ENCODE results near the gene CDO1. TPM values are rescaled to one million over a fixed set of nuclear protein-coding genes. Genes with fewer than 3 reads are reported as not detected.
"Not testable (repeated sequence)": the region's sequence is repeated elsewhere in the genome, so short reads cannot be mapped to it uniquely, and the experiment has no call there.

Gene CDO1
- total and polyA plus RNA-seq, 5 donors, result 12.2 to 29.0 (median 16.3) TPM

- Histone ChIP-seq H3K27ac (ENCODE audit: low read length) (no peak overlapping the region), H3K9me3 (ENCODE audit: control insufficient read depth, low read length) (no peaks in the 10 kb centered on the region), H3K4me3 (ENCODE audit: low read length) (no peak overlapping the region), H3K27me3 (ENCODE audit: control insufficient read depth, insufficient read depth) (no peaks in the 10 kb centered on the region), H3K4me1 (ENCODE audit: control insufficient read depth, insufficient read depth, low read length) (no peaks in the 10 kb centered on the region)
- 96% methylated on average over 5 of the region's 5 CpGs for WGBS
- no peak for ATAC-seq
- DNase-seq, result no peak
- intact Hi-C loops (cut with DNase I), result no loop called here
Measured at GRCh38 chr5:115829913-115830312, 13.5 kb upstream of the CDO1 start.

- intact Hi-C loops (cut with DNase I), result no loop called here
- H3K4me1 ChIP-seq (ENCODE audit: control insufficient read depth, insufficient read depth, low read length), result no peaks in the 10 kb centered on the region
- 97% methylated on average over 4 of the region's 4 CpGs for WGBS
- no peaks in the 10 kb centered on the region for H3K27me3 ChIP-seq (ENCODE audit: control insufficient read depth, insufficient read depth)
- H3K4me3 ChIP-seq (ENCODE audit: low read length), result no peak overlapping the region
- ATAC-seq (no peak), DNase-seq (no peak)
- H3K9me3 ChIP-seq (ENCODE audit: control insufficient read depth, low read length), result no peaks in the 10 kb centered on the region
- H3K27ac ChIP-seq (ENCODE audit: low read length), result no peak overlapping the region
Measured at GRCh38 chr5:115825948-115826347, 9.5 kb upstream of the CDO1 start.

GRCh38 chr5:115824983-115825382 is 8.5 kb upstream of the CDO1 start:
- H3K27ac ChIP-seq (ENCODE audit: low read length); H3K4me1 ChIP-seq (ENCODE audit: control insufficient read depth, insufficient read depth, low read length); intact Hi-C loops (cut with DNase I); H3K27me3 ChIP-seq (ENCODE audit: control insufficient read depth, insufficient read depth); DNase-seq; ATAC-seq; H3K9me3 ChIP-seq (ENCODE audit: control insufficient read depth, low read length); H3K4me3 ChIP-seq (ENCODE audit: low read length): not testable (repeated sequence)
- 88% methylated on average over 1 of the region's 1 CpG for WGBS

- DNase-seq (no peak), ATAC-seq (no peak)
- intact Hi-C loops (cut with DNase I), result no loop called here
- no peaks in the 10 kb centered on the region for H3K27me3 ChIP-seq (ENCODE audit: control insufficient read depth, insufficient read depth)
- no peak overlapping the region for H3K4me3 ChIP-seq (ENCODE audit: low read length)
- H3K4me1 ChIP-seq (ENCODE audit: control insufficient read depth, insufficient read depth, low read length), result no peaks in the 10 kb centered on the region
- no peaks in the 10 kb centered on the region for H3K9me3 ChIP-seq (ENCODE audit: control insufficient read depth, low read length)
- no peak overlapping the region for H3K27ac ChIP-seq (ENCODE audit: low read length)
- 89% methylated on average over 1 of the region's 1 CpG for WGBS
Measured at GRCh38 chr5:115820846-115821245, 4.4 kb upstream of the CDO1 start.

GRCh38 chr5:115818821-115819220 is 2.4 kb upstream of the CDO1 start:
- 94% methylated on average over 18 of the region's 18 CpGs for WGBS
- no peak for DNase-seq
- intact Hi-C loops (cut with DNase I), result no loop called here
- no peak overlapping the region for H3K27ac ChIP-seq (ENCODE audit: low read length)
- H3K27me3 ChIP-seq (ENCODE audit: control insufficient read depth, insufficient read depth), result no peaks in the 10 kb centered on the region
- H3K9me3 ChIP-seq (ENCODE audit: control insufficient read depth, low read length), result no peaks in the 10 kb centered on the region
- peaks cover 2% of the 10 kb centered on the region for H3K4me1 ChIP-seq (ENCODE audit: control insufficient read depth, insufficient read depth, low read length)
- H3K4me3 ChIP-seq (ENCODE audit: low read length), result no peak overlapping the region
- ATAC-seq, result no peak

GRCh38 chr5:115817386-115817785 is 927 bp upstream of the CDO1 start:
- intact Hi-C loops (cut with DNase I), result no loop called here
- ATAC-seq (no peak), DNase-seq (no peak)
- Histone ChIP-seq H3K4me1 (ENCODE audit: control insufficient read depth, insufficient read depth, low read length) (peaks cover 2% of the 10 kb centered on the region), H3K27ac (ENCODE audit: low read length) (no peak overlapping the region), H3K9me3 (ENCODE audit: control insufficient read depth, low read length) (no peaks in the 10 kb centered on the region), H3K4me3 (ENCODE audit: low read length) (no peak overlapping the region), H3K27me3 (ENCODE audit: control insufficient read depth, insufficient read depth) (no peaks in the 10 kb centered on the region)
- 85% methylated on average over 7 of the region's 7 CpGs for WGBS

GRCh38 chr5:115815693-115816225 is 700 bp downstream of the CDO1 start:
- intact Hi-C loops (cut with DNase I), result no loop called here
- Histone ChIP-seq H3K9me3 (ENCODE audit: control insufficient read depth, low read length) (no peaks in the 10 kb centered on the region), H3K27ac (ENCODE audit: low read length) (no peak overlapping the region), H3K4me1 (ENCODE audit: control insufficient read depth, insufficient read depth, low read length) (peaks cover 2% of the 10 kb centered on the region), H3K27me3 (ENCODE audit: control insufficient read depth, insufficient read depth) (no peaks in the 10 kb centered on the region), H3K4me3 (ENCODE audit: low read length) (peak overlapping the region; percentile 46)
- DNase-seq (peak; percentile 23 to 66 (median 56)), ATAC-seq (peak; percentile 64 to 76)
- WGBS, result under 1% methylated on average over 48 of the region's 48 CpGs

GRCh38 chr5:115815006-115815692 is 1.3 kb downstream of the CDO1 start:
- Histone ChIP-seq H3K27ac (ENCODE audit: low read length) (no peak overlapping the region), H3K9me3 (ENCODE audit: control insufficient read depth, low read length) (no peaks in the 10 kb centered on the region), H3K4me3 (ENCODE audit: low read length) (peak overlapping the region; percentile 46), H3K4me1 (ENCODE audit: control insufficient read depth, insufficient read depth, low read length) (peaks cover 2% of the 10 kb centered on the region), H3K27me3 (ENCODE audit: control insufficient read depth, insufficient read depth) (no peaks in the 10 kb centered on the region)
- DNase-seq, result no peak
- intact Hi-C loops (cut with DNase I), result no loop called here
- WGBS, result 21% methylated on average over 21 of the region's 21 CpGs
- ATAC-seq, result peak in 1 of 2 donors; percentile 13

- intact Hi-C loops (cut with DNase I), result no loop called here
- Histone ChIP-seq H3K4me1 (ENCODE audit: control insufficient read depth, insufficient read depth, low read length) (peaks cover 2% of the 10 kb centered on the region), H3K9me3 (ENCODE audit: control insufficient read depth, low read length) (no peaks in the 10 kb centered on the region), H3K27ac (ENCODE audit: low read length) (no peak overlapping the region), H3K4me3 (ENCODE audit: low read length) (peak overlapping the region; percentile 46), H3K27me3 (ENCODE audit: control insufficient read depth, insufficient read depth) (no peaks in the 10 kb centered on the region)
- no peak for ATAC-seq
- WGBS, result 71% methylated on average over 5 of the region's 5 CpGs
- no peak for DNase-seq
Measured at GRCh38 chr5:115813719-115814118, 2.7 kb downstream of the CDO1 start.

GRCh38 chr5:115812372-115812771 is 4.1 kb downstream of the CDO1 start:
- Histone ChIP-seq H3K4me1 (ENCODE audit: control insufficient read depth, insufficient read depth, low read length) (peaks cover 2% of the 10 kb centered on the region), H3K27me3 (ENCODE audit: control insufficient read depth, insufficient read depth) (no peaks in the 10 kb centered on the region), H3K4me3 (ENCODE audit: low read length) (no peak overlapping the region), H3K9me3 (ENCODE audit: control insufficient read depth, low read length) (no peaks in the 10 kb centered on the region), H3K27ac (ENCODE audit: low read length) (no peak overlapping the region)
- 80% methylated on average over 1 of the region's 1 CpG for WGBS
- intact Hi-C loops (cut with DNase I), result no loop called here
- DNase-seq (no peak), ATAC-seq (no peak)

GRCh38 chr5:115811406-115811805 is 5.1 kb downstream of the CDO1 start:
- peaks cover 2% of the 10 kb centered on the region for H3K4me1 ChIP-seq (ENCODE audit: control insufficient read depth, insufficient read depth, low read length)
- intact Hi-C loops (cut with DNase I), result no loop called here
- no peaks in the 10 kb centered on the region for H3K9me3 ChIP-seq (ENCODE audit: control insufficient read depth, low read length)
- ATAC-seq (no peak), DNase-seq (no peak)
- H3K4me3 ChIP-seq (ENCODE audit: low read length), result no peak overlapping the region
- H3K27ac ChIP-seq (ENCODE audit: low read length), result no peak overlapping the region
- no peaks in the 10 kb centered on the region for H3K27me3 ChIP-seq (ENCODE audit: control insufficient read depth, insufficient read depth)

GRCh38 chr5:115810761-115811160 is 5.7 kb downstream of the CDO1 start:
- no peaks in the 10 kb centered on the region for H3K27me3 ChIP-seq (ENCODE audit: control insufficient read depth, insufficient read depth)
- intact Hi-C loops (cut with DNase I), result no loop called here
- H3K4me1 ChIP-seq (ENCODE audit: control insufficient read depth, insufficient read depth, low read length), result peaks cover 2% of the 10 kb centered on the region
- H3K4me3 ChIP-seq (ENCODE audit: low read length), result no peak overlapping the region
- no peak for DNase-seq
- no peaks in the 10 kb centered on the region for H3K9me3 ChIP-seq (ENCODE audit: control insufficient read depth, low read length)
- no peak overlapping the region for H3K27ac ChIP-seq (ENCODE audit: low read length)
- ATAC-seq, result no peak
